HEK293 (cell line): ENCODE data around the gene TMEM273.

ENCODE experiments used
- CTCF ChIA-PET: fragments of 350-600 bp; formaldehyde crosslinking; extraction: SDS; loops from one replicate; lab custom pipeline; 2021; ENCODE audit warnings: antibody characterized with exemption; lab: Yijun Ruan, JAX
- POLR2A ChIA-PET: fragments of 300-600 bp; formaldehyde crosslinking; extraction: SDS; loops from one replicate; lab custom pipeline; 2020; ENCODE audit warnings: antibody characterized with exemption, inconsistent platforms; lab: Yijun Ruan, JAX
- H3K27ac ChIP-seq: fragments of 200-500 bp; sonication (Bioruptor generic); 2 replicates; pipeline ENCODE4 v1.5.1; 2014; ENCODE audit warnings: low read depth, low read length, control low read depth, inconsistent platforms; ENCODE audit errors: extremely low read depth
- H3K36me3 ChIP-seq, 2 experiments: fragments of 200-500 bp in 1 of 2; sonication (Bioruptor generic) in 1 of 2; 1 replicate in 1 of 2; 2 replicates in 1 of 2; pipeline ENCODE4 v1.5.1; 2014 to 2017; ENCODE audit warnings: inconsistent platforms in 2 of 2, low read length in 2 of 2; ENCODE audit not compliant: control insufficient read depth in 2 of 2, insufficient read depth in 1 of 2
- H3K4me1 ChIP-seq: fragments of 200-500 bp; sonication (Bioruptor generic); 2 replicates; pipeline ENCODE4 v1.5.1; 2014; ENCODE audit warnings: mild to moderate bottlenecking, low read length, inconsistent platforms; ENCODE audit not compliant: control insufficient read depth, insufficient read depth
- H3K4me3 ChIP-seq: 2 replicates; pipeline ENCODE4 v1.5.1; 2011; ENCODE audit warnings: low read depth, mild to moderate bottlenecking, control low read depth, low read length, moderate library complexity
- H3K9me3 ChIP-seq: fragments of 200-500 bp; sonication (Bioruptor generic); 2 replicates; pipeline ENCODE4 v1.5.1; 2014; ENCODE audit warnings: low read depth, low read length, inconsistent platforms; ENCODE audit not compliant: control insufficient read depth, insufficient read depth
- AEBP2 ChIP-seq: fragments of 450-650 bp; formaldehyde crosslinking; IDR thresholded peaks from 2 replicates; pipeline ENCODE4 v1.5.1; 2016; ENCODE audit warnings: missing biosample characterization, missing genetic modification characterization, borderline replicate concordance
- BCL11B ChIP-seq: fragments of 450-650 bp; formaldehyde crosslinking; IDR thresholded peaks from 2 replicates; pipeline ENCODE4 v1.5.1; 2016; ENCODE audit warnings: low read depth, missing biosample characterization, missing genetic modification characterization
- ELK4 ChIP-seq: IDR thresholded peaks from 2 replicates; pipeline ENCODE4 v1.6.1; 2011; ENCODE audit warnings: mild to moderate bottlenecking, low read depth, low read length, borderline replicate concordance
- GLI2 ChIP-seq: fragments of 450-650 bp; formaldehyde crosslinking; IDR thresholded peaks from 2 replicates; pipeline ENCODE4; 2017; ENCODE audit warnings: missing biosample characterization, missing genetic modification characterization, low read depth, borderline replicate concordance
- IKZF3 ChIP-seq: fragments of 450-650 bp; IDR thresholded peaks from 2 replicates; pipeline ENCODE4 v1.5.0; 2018; ENCODE audit warnings: missing biosample characterization, mild to moderate bottlenecking, missing genetic modification characterization, moderate library complexity
- KLF1 ChIP-seq: fragments of 450-650 bp; formaldehyde crosslinking; IDR thresholded peaks from 2 replicates; pipeline ENCODE4 v1.5.1; 2016; ENCODE audit warnings: missing biosample characterization, missing genetic modification characterization
- KLF9 ChIP-seq: fragments of 450-650 bp; formaldehyde crosslinking; IDR thresholded peaks from 2 replicates; pipeline ENCODE4 v1.5.1; 2016; ENCODE audit warnings: missing biosample characterization, missing genetic modification characterization, low read depth
- MYNN ChIP-seq: fragments of 450-650 bp; formaldehyde crosslinking; IDR thresholded peaks from 2 replicates; pipeline ENCODE4 v1.5.1; 2016; ENCODE audit warnings: missing biosample characterization, missing genetic modification characterization, borderline replicate concordance
- REPIN1 ChIP-seq: fragments of 450-650 bp; formaldehyde crosslinking; IDR thresholded peaks from 2 replicates; pipeline ENCODE4 v1.5.1; 2017; ENCODE audit warnings: missing biosample characterization, missing genetic modification characterization, low read depth
- ZBTB20 ChIP-seq: fragments of 450-650 bp; formaldehyde crosslinking; IDR thresholded peaks from 2 replicates; pipeline ENCODE4 v1.5.1; 2016; ENCODE audit warnings: missing biosample characterization, missing genetic modification characterization
- ZBTB6 ChIP-seq: fragments of 450-650 bp; formaldehyde crosslinking; IDR thresholded peaks from 2 replicates; pipeline ENCODE4 v1.5.1; 2017; ENCODE audit warnings: missing biosample characterization, missing genetic modification characterization
- ZEB2 ChIP-seq: fragments of 450-650 bp; formaldehyde crosslinking; IDR thresholded peaks from 2 replicates; pipeline ENCODE4 v1.5.1; 2016; ENCODE audit warnings: missing biosample characterization, missing genetic modification characterization
- ZFP37 ChIP-seq: fragments of 450-650 bp; formaldehyde crosslinking; IDR thresholded peaks from 2 replicates; pipeline ENCODE4 v1.5.1; 2016; ENCODE audit warnings: missing biosample characterization, missing genetic modification characterization
- ZNF18 ChIP-seq: fragments of 450-650 bp; formaldehyde crosslinking; IDR thresholded peaks from 2 replicates; pipeline ENCODE4 v1.5.1; 2016; ENCODE audit warnings: missing biosample characterization, missing genetic modification characterization
- ZNF211 ChIP-seq: fragments of 450-650 bp; formaldehyde crosslinking; IDR thresholded peaks from 2 replicates; pipeline ENCODE4 v1.5.1; 2016; ENCODE audit warnings: low read depth, missing biosample characterization, missing genetic modification characterization
- ZNF221 ChIP-seq: fragments of 450-650 bp; formaldehyde crosslinking; IDR thresholded peaks from 2 replicates; pipeline ENCODE4 v1.5.1; 2017; ENCODE audit warnings: missing biosample characterization, missing genetic modification characterization, borderline replicate concordance
- ZNF239 ChIP-seq: fragments of 450-650 bp; formaldehyde crosslinking; IDR thresholded peaks from 2 replicates; pipeline ENCODE4 v1.5.1; 2016; ENCODE audit warnings: missing biosample characterization, missing genetic modification characterization
- ZNF26 ChIP-seq: fragments of 450-650 bp; formaldehyde crosslinking; IDR thresholded peaks from 2 replicates; pipeline ENCODE4 v1.5.1; 2016; ENCODE audit warnings: missing biosample characterization, missing genetic modification characterization
- ZNF302 ChIP-seq: fragments of 450-650 bp; formaldehyde crosslinking; IDR thresholded peaks from 2 replicates; pipeline ENCODE4 v1.5.1; 2016; ENCODE audit warnings: missing biosample characterization, missing genetic modification characterization, low read depth
- ZNF48 ChIP-seq: fragments of 450-650 bp; formaldehyde crosslinking; IDR thresholded peaks from 2 replicates; pipeline ENCODE4 v1.5.1; 2016; ENCODE audit warnings: missing biosample characterization, missing genetic modification characterization
- ZNF510 ChIP-seq: fragments of 450-650 bp; formaldehyde crosslinking; IDR thresholded peaks from 2 replicates; pipeline ENCODE4 v1.5.1; 2018; ENCODE audit warnings: mild to moderate bottlenecking, missing genetic modification characterization, missing biosample characterization; ENCODE audit not compliant: insufficient replicate concordance
- ZNF529 ChIP-seq: fragments of 450-650 bp; formaldehyde crosslinking; IDR thresholded peaks from 2 replicates; pipeline ENCODE4 v1.5.1; 2017; ENCODE audit warnings: missing genetic modification characterization, missing biosample characterization; ENCODE audit not compliant: insufficient replicate concordance
- ZNF555 ChIP-seq: fragments of 450-650 bp; formaldehyde crosslinking; conservative IDR thresholded peaks from 2 replicates; pipeline ENCODE4 v1.5.1; 2017; ENCODE audit warnings: missing biosample characterization, mild to moderate bottlenecking, missing genetic modification characterization, inconsistent platforms
- ZNF701 ChIP-seq: fragments of 450-650 bp; formaldehyde crosslinking; IDR thresholded peaks from 2 replicates; pipeline ENCODE4 v1.5.1; 2016; ENCODE audit warnings: missing biosample characterization, missing genetic modification characterization
- ZSCAN30 ChIP-seq: fragments of 450-650 bp; IDR thresholded peaks from 2 replicates; pipeline ENCODE4 v1.5.1; 2018; ENCODE audit warnings: missing biosample characterization, mild to moderate bottlenecking, missing genetic modification characterization, moderate library complexity

TMEM273 gene

GRCh38 chr10:49129376-49129775, 58.8 kb downstream of the TMEM273 start:
- Histone ChIP-seq H3K36me3 (no peaks in the 10 kb centered on the region), H3K4me1 (no peaks in the 10 kb centered on the region), H3K27ac (no peak overlapping the region), H3K4me3 (no peak overlapping the region), H3K9me3 (no peaks in the 10 kb centered on the region)
- TF ChIP-seq ZNF26 (tag by site-specific recombination), result no peak
- TF ChIP-seq ZBTB6 (tag by site-specific recombination), result no peak
- TF ChIP-seq ZNF48 (tag by site-specific recombination), result no peak
- TF ChIP-seq ZEB2 (tag by site-specific recombination), result no peak
- TF ChIP-seq KLF9 (tag by site-specific recombination), result no peak
- TF ChIP-seq IKZF3 (tag by site-specific recombination), result no peak
- TF ChIP-seq ZNF701, result no peak
- TF ChIP-seq ZNF239 (tag by site-specific recombination), result no peak
- TF ChIP-seq ELK4, result no peak
- no peak for TF ChIP-seq ZBTB20 (tag by site-specific recombination)
- TF ChIP-seq BCL11B (tag by site-specific recombination), result no peak
- TF ChIP-seq ZFP37, result no peak
- TF ChIP-seq MYNN (tag by site-specific recombination), result no peak
- no peak for TF ChIP-seq ZNF555 (tag by site-specific recombination)
- no peak for TF ChIP-seq ZNF18 (tag by site-specific recombination)
- no peak for TF ChIP-seq REPIN1 (tag by site-specific recombination)
- TF ChIP-seq ZNF221 (tag by site-specific recombination), result no peak
- ChIA-PET POLR2A (no interaction called here), CTCF (no interaction called here)

GRCh38 chr10:49128854-49129253, 59.3 kb downstream of the TMEM273 start:
- H3K36me3 ChIP-seq, result no peaks in the 10 kb centered on the region
- CTCF ChIA-PET, result no interaction called here
- no peaks in the 10 kb centered on the region for H3K9me3 ChIP-seq
- H3K4me1 ChIP-seq, result no peaks in the 10 kb centered on the region
- H3K27ac ChIP-seq, result no peak overlapping the region
- TF ChIP-seq ZNF529 (tag by site-specific recombination) (no peak), ZNF302 (no peak), KLF1 (no peak), MYNN (tag by site-specific recombination) (no peak), ZSCAN30 (tag by site-specific recombination) (no peak), ZNF211 (tag by site-specific recombination) (no peak), ZNF510 (tag by site-specific recombination) (no peak), AEBP2 (no peak), GLI2 (no peak), ZNF701 (no peak)
- TF ChIP-seq, all 188 proteins: peak for 0
- POLR2A ChIA-PET, result no interaction called here
- H3K4me3 ChIP-seq, result no peak overlapping the region
